Tibial nerve (tissue), 4 donors: ENCODE data around the gene DAZAP1.

Source experiments
- CTCF ChIP-seq, 5 experiments: fragments of 200-600 bp in 3 of 5; fragments of 450-650 bp in 2 of 5; sonication (generic) in 3 of 5; IDR thresholded peaks; one replicate each; pipeline ENCODE4 v1.5.1; 2016 to 2019; ENCODE audit warnings: antibody characterized with exemption in 5 of 5, mild to moderate bottlenecking in 3 of 5, moderate library complexity in 2 of 5
- EP300 ChIP-seq, 2 donors: sonication (generic); formaldehyde crosslinking; IDR thresholded peaks; one replicate each; pipeline ENCODE4 v1.6.1; 2017; ENCODE audit warnings: antibody characterized with exemption in 2 of 2, mild to moderate bottlenecking in 1 of 2
- POLR2A ChIP-seq, 2 donors: fragments of 450-650 bp; IDR thresholded peaks; one replicate each; pipeline ENCODE4 v1.6.1; 2017; ENCODE audit warnings: antibody characterized with exemption in 2 of 2, mild to moderate bottlenecking in 2 of 2, moderate library complexity in 2 of 2

- TF ChIP-seq CTCF (IDR thresholded peaks at IDR 0.05) (no peak), POLR2A (IDR thresholded peaks at IDR 0.05) (no peak), EP300 (IDR thresholded peaks at IDR 0.05) (no peak)
Observed at GRCh38 chr19:1441022-1441426, 33.6 kb downstream of the DAZAP1 start.
